ENCODE measurements around the gene IFIT5. TPM values are rescaled to one million over a fixed set of nuclear protein-coding genes. Genes with fewer than 3 reads are reported as not detected.
"Not testable (repeated sequence)": the region's sequence is repeated elsewhere in the genome, so short reads cannot be mapped to it uniquely, and the experiment has no call there.

The IFIT5 gene
- total RNA-seq, 1 donor from 2014 or later = 22.5 TPM

GRCh38 chr10:89390476-89391225 lies 23.7 kb upstream of the IFIT5 start:
- no peak for DNase-seq (ENCODE audit: extremely low spot score, unreplicated experiment)
- H3K27me3 Mint-ChIP-seq (ENCODE audit: unreplicated experiment) = no peaks in the 10 kb centered on the region

GRCh38 chr10:89391226-89391576 lies 23.2 kb upstream of the IFIT5 start:
- Mint-ChIP-seq H3K4me1 (ENCODE audit: unreplicated experiment) (peaks cover 35% of the 10 kb centered on the region), H3K27ac (ENCODE audit: unreplicated experiment) (peak overlapping the region; percentile 94)
- H3K4me3 Mint-ChIP-seq (ENCODE audit: unreplicated experiment); DNase-seq (ENCODE audit: extremely low spot score, unreplicated experiment); H3K27me3 Mint-ChIP-seq (ENCODE audit: unreplicated experiment); H3K9me3 Mint-ChIP-seq (ENCODE audit: unreplicated experiment); H3K36me3 Mint-ChIP-seq (ENCODE audit: unreplicated experiment): not testable (repeated sequence)

More at GRCh38 chr10:89390476-89391225, 23.7 kb upstream of the IFIT5 start:
- H3K36me3 Mint-ChIP-seq (ENCODE audit: unreplicated experiment) = peaks cover 3% of the 10 kb centered on the region
- no peak for TF ChIP-seq CTCF (IDR thresholded peaks at IDR 0.05)
- H3K4me3 Mint-ChIP-seq (ENCODE audit: unreplicated experiment) = no peak overlapping the region
- no peak overlapping the region for H3K27ac Mint-ChIP-seq (ENCODE audit: unreplicated experiment)
- H3K4me1 Mint-ChIP-seq (ENCODE audit: unreplicated experiment) = peaks cover 33% of the 10 kb centered on the region
- no peaks in the 10 kb centered on the region for H3K9me3 Mint-ChIP-seq (ENCODE audit: unreplicated experiment)

- Mint-ChIP-seq H3K4me1 (ENCODE audit: unreplicated experiment) (peaks cover 39% of the 10 kb centered on the region), H3K27me3 (ENCODE audit: unreplicated experiment) (no peaks in the 10 kb centered on the region), H3K9me3 (ENCODE audit: unreplicated experiment) (no peaks in the 10 kb centered on the region), H3K36me3 (ENCODE audit: unreplicated experiment) (peaks cover 3% of the 10 kb centered on the region), H3K27ac (ENCODE audit: unreplicated experiment) (peak within 1 kb of the TSS; percentile 94), H3K4me3 (ENCODE audit: unreplicated experiment) (peak within 1 kb of the TSS; percentile 81)
- no peak for TF ChIP-seq CTCF (IDR thresholded peaks at IDR 0.05)
- no peak for DNase-seq (ENCODE audit: extremely low spot score, unreplicated experiment)
Measured at GRCh38 chr10:89391907-89392756, 22.2 kb upstream of the IFIT5 start, which contains the start of gene IFIT1. IFIT1 (plus strand) TSS chr10:89392623; CDS start chr10:89392713, 90 bp downstream.

- peak overlapping the region; percentile 81 for H3K4me3 Mint-ChIP-seq (ENCODE audit: unreplicated experiment)
- H3K4me1 Mint-ChIP-seq (ENCODE audit: unreplicated experiment) = peaks cover 46% of the 10 kb centered on the region
- no peaks in the 10 kb centered on the region for H3K9me3 Mint-ChIP-seq (ENCODE audit: unreplicated experiment)
- no peak for DNase-seq (ENCODE audit: extremely low spot score, unreplicated experiment)
- H3K27ac Mint-ChIP-seq (ENCODE audit: unreplicated experiment) = peak overlapping the region; percentile 94
- peaks cover 3% of the 10 kb centered on the region for H3K36me3 Mint-ChIP-seq (ENCODE audit: unreplicated experiment)
- no peak for TF ChIP-seq CTCF (IDR thresholded peaks at IDR 0.05)
- H3K27me3 Mint-ChIP-seq (ENCODE audit: unreplicated experiment) = no peaks in the 10 kb centered on the region
Measured at GRCh38 chr10:89392974-89393373, 21.4 kb upstream of the IFIT5 start.

GRCh38 chr10:89393898-89394297 lies 20.5 kb upstream of the IFIT5 start:
- H3K36me3 Mint-ChIP-seq (ENCODE audit: unreplicated experiment) = peaks cover 3% of the 10 kb centered on the region
- no peak for TF ChIP-seq CTCF (IDR thresholded peaks at IDR 0.05)
- H3K4me3 Mint-ChIP-seq (ENCODE audit: unreplicated experiment) = no peak overlapping the region
- H3K9me3 Mint-ChIP-seq (ENCODE audit: unreplicated experiment) = no peaks in the 10 kb centered on the region
- H3K4me1 Mint-ChIP-seq (ENCODE audit: unreplicated experiment) = peaks cover 55% of the 10 kb centered on the region
- DNase-seq (ENCODE audit: extremely low spot score, unreplicated experiment) = no peak
- no peak overlapping the region for H3K27ac Mint-ChIP-seq (ENCODE audit: unreplicated experiment)
- H3K27me3 Mint-ChIP-seq (ENCODE audit: unreplicated experiment) = no peaks in the 10 kb centered on the region

Measured in osteocyte (in vitro differentiated cells).